Liver (tissue), 9 donors: Measurements from ENCODE around the gene RBMS2. TPM values are rescaled to one million over a fixed set of nuclear protein-coding genes. Genes with fewer than 3 reads are reported as not detected.

Source experiments
- DNase-seq: peaks from one replicate; pipeline ENCODE4 v3.0.0-alpha.2; 2017; ENCODE audit warnings: low spot score
- H3K27ac ChIP-seq, 2 donors: one replicate each; pipeline ENCODE4 v1.7.0; 2013; ENCODE audit warnings: inconsistent platforms in 2 of 2, low read length in 2 of 2, control low read depth in 1 of 2, low read depth in 1 of 2, mild to moderate bottlenecking in 1 of 2
- H3K27me3 ChIP-seq, 4 donors: one replicate each; pipeline versions ENCODE4 v1.6.1 to v1.7.0; 2013; ENCODE audit warnings: low read length in 3 of 4, inconsistent platforms in 1 of 4, mild to moderate bottlenecking in 1 of 4, moderate library complexity in 1 of 4; ENCODE audit not compliant: control insufficient read depth in 4 of 4, insufficient read depth in 4 of 4
- H3K36me3 ChIP-seq, 4 donors: one replicate each; pipeline versions ENCODE4 v1.6.1 to v1.7.0; 2013; ENCODE audit warnings: low read length in 3 of 4, mild to moderate bottlenecking in 3 of 4, low read depth in 1 of 4, moderate library complexity in 1 of 4; ENCODE audit not compliant: control insufficient read depth in 4 of 4, insufficient read depth in 3 of 4
- H3K4me1 ChIP-seq, 4 donors: one replicate each; pipeline versions ENCODE4 v1.6.1 to v1.7.0; 2013; ENCODE audit warnings: low read length in 3 of 4, mild to moderate bottlenecking in 3 of 4, moderate library complexity in 1 of 4; ENCODE audit not compliant: control insufficient read depth in 4 of 4, insufficient read depth in 4 of 4
- H3K4me3 ChIP-seq, 3 donors: one replicate each; pipeline versions ENCODE4 v1.6.1 to v1.7.0; 2013; ENCODE audit warnings: low read length in 3 of 3, control low read depth in 1 of 3, low read depth in 1 of 3, mild to moderate bottlenecking in 1 of 3
- H3K9ac ChIP-seq, 2 donors: one replicate each; pipeline ENCODE4 v1.7.0; 2013; ENCODE audit warnings: low read length in 2 of 2, mild to moderate bottlenecking in 2 of 2, moderate library complexity in 2 of 2, control low read depth in 1 of 2, low read depth in 1 of 2
- H3K9me3 ChIP-seq, 4 donors: one replicate each; pipeline versions ENCODE4 v1.6.1 to v1.7.0; 2013; ENCODE audit warnings: low read length in 3 of 4; ENCODE audit not compliant: control insufficient read depth in 4 of 4
- EGR1 ChIP-seq, 2 donors: IDR thresholded peaks; 2 replicates each; pipeline ENCODE4 v1.6.1; 2016 to 2018; ENCODE audit warnings: antibody characterized with exemption in 2 of 2, low read depth in 2 of 2
- FOXA1 ChIP-seq: IDR thresholded peaks from 2 replicates; pipeline ENCODE4 v1.6.1; 2016; ENCODE audit warnings: antibody characterized with exemption
- FOXA2 ChIP-seq: IDR thresholded peaks from 2 replicates; pipeline ENCODE4 v1.6.1; 2016; ENCODE audit warnings: antibody characterized with exemption
- GABPA ChIP-seq, 2 donors: IDR thresholded peaks in 1 of 2; conservative IDR thresholded peaks in 1 of 2; 2 replicates each; pipeline ENCODE4 v1.6.1; 2016; ENCODE audit warnings: antibody characterized with exemption in 2 of 2, mild to moderate bottlenecking in 1 of 2, moderate library complexity in 1 of 2
- HNF4A ChIP-seq, 2 donors: conservative IDR thresholded peaks; 2 replicates each; pipeline ENCODE4 v1.6.1; 2016; ENCODE audit warnings: antibody characterized with exemption in 2 of 2, mild to moderate bottlenecking in 2 of 2
- HNF4G ChIP-seq: IDR thresholded peaks from 2 replicates; pipeline ENCODE4 v1.6.1; 2016; ENCODE audit warnings: antibody characterized with exemption
- JUND ChIP-seq, 2 donors: IDR thresholded peaks; 2 replicates each; pipeline ENCODE4 v1.6.1; 2016; ENCODE audit warnings: antibody characterized with exemption in 2 of 2
- NR2F2 ChIP-seq: IDR thresholded peaks from 2 replicates; pipeline ENCODE4 v1.6.1; 2016; ENCODE audit warnings: antibody characterized with exemption
- RAD21 ChIP-seq, 2 donors: IDR thresholded peaks; 2 replicates each; pipeline ENCODE4 v1.6.1; 2016; ENCODE audit warnings: antibody characterized with exemption in 2 of 2, mild to moderate bottlenecking in 2 of 2
- RXRA ChIP-seq, 2 donors: IDR thresholded peaks; 2 replicates each; pipeline ENCODE4 v1.6.1; 2017 to 2018; ENCODE audit warnings: antibody characterized with exemption in 2 of 2, mild to moderate bottlenecking in 1 of 2
- SP1 ChIP-seq: IDR thresholded peaks from 2 replicates; pipeline ENCODE4 v1.6.1; 2018; ENCODE audit warnings: antibody characterized with exemption, mild to moderate bottlenecking
- TAF1 ChIP-seq: conservative IDR thresholded peaks from 2 replicates; pipeline ENCODE4 v1.6.1; 2016; ENCODE audit warnings: antibody characterized with exemption, mild to moderate bottlenecking
- YY1 ChIP-seq: IDR thresholded peaks from 2 replicates; pipeline ENCODE4 v1.6.1; 2016; ENCODE audit warnings: antibody characterized with exemption, mild to moderate bottlenecking
- WGBS: extraction: QIAGEN DNeasy Blood & Tissue Kit; methylation state at CpG from one replicate; pipeline ENCODE4 v1.1.7; 2013; 5-methylcytosine and 5-hydroxymethylcytosine counted together
- polyA plus RNA-seq, 2 donors: library from polyadenylated mRNA; stranded (reverse) in 1 of 2; unstranded in 1 of 2; fragments of 200-250 nt in 1 of 2; fragments of >200 nt in 1 of 2; fragmentation: Nextera tagmentation in 1 of 2; extraction: Ambion mirVana in 1 of 2; gene quantifications; one replicate each; pipeline versions ENCODE4 v1.2.1 to v1.2.3, GENCODE V29; 2013 to 2015
- total RNA-seq, 2 donors: library from RNA; depleted of rRNA; stranded (reverse); fragments of >200 nt; gene quantifications; one replicate each; pipeline ENCODE4 v1.2.3, GENCODE V29; 2014
- TF ChIP-seq, protein P1 (sequence below): IDR thresholded peaks from 2 replicates; pipeline ENCODE4 v1.6.1; 2016; ENCODE audit warnings: antibody characterized with exemption
- TF ChIP-seq, protein P2 (sequence below): IDR thresholded peaks from 2 replicates; pipeline ENCODE4 v1.6.1; 2016; ENCODE audit warnings: antibody characterized with exemption
- TF ChIP-seq, protein P3 (sequence below): IDR thresholded peaks from 2 replicates; pipeline ENCODE4 v1.6.1; 2016; ENCODE audit warnings: antibody characterized with exemption, mild to moderate bottlenecking
- TF ChIP-seq, protein P4 (sequence below): IDR thresholded peaks from 2 replicates; pipeline ENCODE4 v1.6.1; 2016; ENCODE audit warnings: antibody characterized with exemption
- TF ChIP-seq, protein P5 (sequence below): fragments of 150-350 bp; IDR thresholded peaks from 2 replicates; pipeline ENCODE4 v1.5.1; 2017; ENCODE audit warnings: improper control_type of control experiment, low read depth, low read length; ENCODE audit not compliant: missing input control
- donor health status: healthy.
- donor health status: healthy.
- donor health status: healthy.
- donor health status: healthy.
- donor health status: healthy.

RBMS2 gene
- total and polyA plus RNA-seq, 4 donors: 1.2 to 3.8 (median 1.8) TPM

DNA sequence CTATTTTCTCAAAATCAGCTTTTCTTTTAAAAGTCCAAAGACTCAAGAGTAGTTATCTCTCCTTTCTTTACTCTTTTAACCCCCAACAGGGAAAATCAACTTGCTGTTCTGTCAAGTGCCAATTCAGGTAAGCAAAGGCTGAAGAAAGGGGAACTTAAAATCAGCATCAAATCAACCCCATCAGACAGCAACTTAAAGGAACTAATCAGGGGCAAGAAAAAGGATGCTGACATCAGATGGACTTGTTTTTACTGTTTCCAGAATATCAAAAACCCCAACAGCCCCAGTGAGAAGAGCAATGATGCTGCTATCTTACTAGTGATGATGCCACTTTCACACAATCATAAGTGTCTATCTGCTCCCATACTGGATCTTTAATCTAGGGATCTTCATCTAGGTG lies 105.1 kb downstream of the RBMS2 start:
- H3K4me1 ChIP-seq: peaks cover 5 to 39% (median 30%) of the 10 kb centered on the region in 4 donors
- TF ChIP-seq RAD21 (IDR thresholded peaks at IDR 0.05) (no peak), NR2F2 (no peak), JUND (IDR thresholded peaks at IDR 0.05) (no peak), TAF1 (no peak), YY1 (no peak), EGR1 (IDR thresholded peaks at IDR 0.05; ENCODE audit: low read depth in 2 of 2) (no peak), FOXA1 (no peak), HNF4A (conservative IDR thresholded peaks at IDR 0.05) (no peak), RXRA (IDR thresholded peaks at IDR 0.05) (no peak)
- TF ChIP-seq, protein P1, sequence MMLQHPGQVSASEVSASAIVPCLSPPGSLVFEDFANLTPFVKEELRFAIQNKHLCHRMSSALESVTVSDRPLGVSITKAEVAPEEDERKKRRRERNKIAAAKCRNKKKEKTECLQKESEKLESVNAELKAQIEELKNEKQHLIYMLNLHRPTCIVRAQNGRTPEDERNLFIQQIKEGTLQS: no peak
- TF ChIP-seq, protein P2, sequence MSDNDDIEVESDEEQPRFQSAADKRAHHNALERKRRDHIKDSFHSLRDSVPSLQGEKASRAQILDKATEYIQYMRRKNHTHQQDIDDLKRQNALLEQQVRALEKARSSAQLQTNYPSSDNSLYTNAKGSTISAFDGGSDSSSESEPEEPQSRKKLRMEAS: no peak
- no peak overlapping the region for H3K4me3 ChIP-seq
- H3K27ac ChIP-seq: no peak overlapping the region
- H3K9me3 ChIP-seq: no peaks in the 10 kb centered on the region
- no peaks in the 10 kb centered on the region for H3K27me3 ChIP-seq
- peaks cover 0 to 7% (median 0%) of the 10 kb centered on the region in 4 donors for H3K36me3 ChIP-seq
- no peak for DNase-seq
- no peak overlapping the region for H3K9ac ChIP-seq

DNA sequence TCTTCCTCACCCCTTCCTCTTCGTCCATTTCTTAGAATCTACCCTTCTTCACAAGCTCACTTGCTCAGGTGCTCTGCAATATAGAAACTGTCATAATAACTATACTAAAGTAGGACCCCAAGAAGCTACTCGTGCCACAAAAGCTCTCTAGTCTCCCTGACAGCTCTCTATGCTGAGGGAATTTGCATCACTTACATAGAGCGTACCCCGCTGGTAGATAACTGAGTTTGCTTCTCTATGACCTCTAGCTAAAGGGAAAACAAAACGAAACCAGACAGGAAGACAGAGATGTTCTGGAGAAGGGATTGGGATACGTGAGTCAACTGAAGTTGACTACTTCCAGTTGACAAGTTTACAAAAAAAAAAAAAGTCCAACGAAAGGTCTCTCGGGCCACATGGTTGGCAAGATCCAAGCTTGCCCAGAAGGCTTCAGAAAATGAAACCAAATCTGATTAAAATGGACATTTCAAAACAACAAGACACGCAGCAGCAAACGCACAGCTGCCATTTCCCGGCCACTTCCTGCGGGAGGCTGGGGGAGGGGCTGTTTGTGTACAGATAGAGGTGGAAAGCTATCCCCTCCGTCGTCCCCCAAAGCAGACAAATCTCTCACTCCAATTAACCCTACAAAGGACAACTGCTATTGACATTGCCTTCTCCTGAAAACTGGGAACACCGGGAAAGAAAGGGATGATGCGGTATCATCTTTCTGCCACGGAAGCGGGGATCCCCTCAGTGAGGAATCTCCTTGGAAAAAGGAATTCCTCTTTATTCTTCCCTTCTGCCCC lies 107.2 kb downstream of the RBMS2 start:
- WGBS: under 1% methylated on average over 18 of the region's 18 CpGs
- TF ChIP-seq, protein P1: no peak
- TF ChIP-seq TAF1 (no peak), RAD21 (IDR thresholded peaks at IDR 0.05) (no peak), FOXA1 (no peak), SP1 (peak; percentile 56), FOXA2 (no peak), GABPA (IDR thresholded peaks at IDR 0.05 in 1 of 2, conservative IDR thresholded peaks at IDR 0.05 in 1 of 2) (peak in 1 of 2 donors; percentile 50), RXRA (IDR thresholded peaks at IDR 0.05) (no peak), JUND (IDR thresholded peaks at IDR 0.05) (no peak), HNF4A (conservative IDR thresholded peaks at IDR 0.05) (peak in 1 of 2 donors; percentile 7), EGR1 (IDR thresholded peaks at IDR 0.05; ENCODE audit: low read depth in 2 of 2) (peak in 1 of 2 donors; percentile 46), NR2F2 (no peak), HNF4G (no peak), YY1 (peak; percentile 96)
- TF ChIP-seq, protein P2: peak; percentile 86
- TF ChIP-seq, protein P3, sequence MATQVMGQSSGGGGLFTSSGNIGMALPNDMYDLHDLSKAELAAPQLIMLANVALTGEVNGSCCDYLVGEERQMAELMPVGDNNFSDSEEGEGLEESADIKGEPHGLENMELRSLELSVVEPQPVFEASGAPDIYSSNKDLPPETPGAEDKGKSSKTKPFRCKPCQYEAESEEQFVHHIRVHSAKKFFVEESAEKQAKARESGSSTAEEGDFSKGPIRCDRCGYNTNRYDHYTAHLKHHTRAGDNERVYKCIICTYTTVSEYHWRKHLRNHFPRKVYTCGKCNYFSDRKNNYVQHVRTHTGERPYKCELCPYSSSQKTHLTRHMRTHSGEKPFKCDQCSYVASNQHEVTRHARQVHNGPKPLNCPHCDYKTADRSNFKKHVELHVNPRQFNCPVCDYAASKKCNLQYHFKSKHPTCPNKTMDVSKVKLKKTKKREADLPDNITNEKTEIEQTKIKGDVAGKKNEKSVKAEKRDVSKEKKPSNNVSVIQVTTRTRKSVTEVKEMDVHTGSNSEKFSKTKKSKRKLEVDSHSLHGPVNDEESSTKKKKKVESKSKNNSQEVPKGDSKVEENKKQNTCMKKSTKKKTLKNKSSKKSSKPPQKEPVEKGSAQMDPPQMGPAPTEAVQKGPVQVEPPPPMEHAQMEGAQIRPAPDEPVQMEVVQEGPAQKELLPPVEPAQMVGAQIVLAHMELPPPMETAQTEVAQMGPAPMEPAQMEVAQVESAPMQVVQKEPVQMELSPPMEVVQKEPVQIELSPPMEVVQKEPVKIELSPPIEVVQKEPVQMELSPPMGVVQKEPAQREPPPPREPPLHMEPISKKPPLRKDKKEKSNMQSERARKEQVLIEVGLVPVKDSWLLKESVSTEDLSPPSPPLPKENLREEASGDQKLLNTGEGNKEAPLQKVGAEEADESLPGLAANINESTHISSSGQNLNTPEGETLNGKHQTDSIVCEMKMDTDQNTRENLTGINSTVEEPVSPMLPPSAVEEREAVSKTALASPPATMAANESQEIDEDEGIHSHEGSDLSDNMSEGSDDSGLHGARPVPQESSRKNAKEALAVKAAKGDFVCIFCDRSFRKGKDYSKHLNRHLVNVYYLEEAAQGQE: no peak
- TF ChIP-seq, protein P4, sequence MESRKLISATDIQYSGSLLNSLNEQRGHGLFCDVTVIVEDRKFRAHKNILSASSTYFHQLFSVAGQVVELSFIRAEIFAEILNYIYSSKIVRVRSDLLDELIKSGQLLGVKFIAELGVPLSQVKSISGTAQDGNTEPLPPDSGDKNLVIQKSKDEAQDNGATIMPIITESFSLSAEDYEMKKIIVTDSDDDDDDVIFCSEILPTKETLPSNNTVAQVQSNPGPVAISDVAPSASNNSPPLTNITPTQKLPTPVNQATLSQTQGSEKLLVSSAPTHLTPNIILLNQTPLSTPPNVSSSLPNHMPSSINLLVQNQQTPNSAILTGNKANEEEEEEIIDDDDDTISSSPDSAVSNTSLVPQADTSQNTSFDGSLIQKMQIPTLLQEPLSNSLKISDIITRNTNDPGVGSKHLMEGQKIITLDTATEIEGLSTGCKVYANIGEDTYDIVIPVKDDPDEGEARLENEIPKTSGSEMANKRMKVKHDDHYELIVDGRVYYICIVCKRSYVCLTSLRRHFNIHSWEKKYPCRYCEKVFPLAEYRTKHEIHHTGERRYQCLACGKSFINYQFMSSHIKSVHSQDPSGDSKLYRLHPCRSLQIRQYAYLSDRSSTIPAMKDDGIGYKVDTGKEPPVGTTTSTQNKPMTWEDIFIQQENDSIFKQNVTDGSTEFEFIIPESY: peak; percentile 51
- TF ChIP-seq, protein P5, sequence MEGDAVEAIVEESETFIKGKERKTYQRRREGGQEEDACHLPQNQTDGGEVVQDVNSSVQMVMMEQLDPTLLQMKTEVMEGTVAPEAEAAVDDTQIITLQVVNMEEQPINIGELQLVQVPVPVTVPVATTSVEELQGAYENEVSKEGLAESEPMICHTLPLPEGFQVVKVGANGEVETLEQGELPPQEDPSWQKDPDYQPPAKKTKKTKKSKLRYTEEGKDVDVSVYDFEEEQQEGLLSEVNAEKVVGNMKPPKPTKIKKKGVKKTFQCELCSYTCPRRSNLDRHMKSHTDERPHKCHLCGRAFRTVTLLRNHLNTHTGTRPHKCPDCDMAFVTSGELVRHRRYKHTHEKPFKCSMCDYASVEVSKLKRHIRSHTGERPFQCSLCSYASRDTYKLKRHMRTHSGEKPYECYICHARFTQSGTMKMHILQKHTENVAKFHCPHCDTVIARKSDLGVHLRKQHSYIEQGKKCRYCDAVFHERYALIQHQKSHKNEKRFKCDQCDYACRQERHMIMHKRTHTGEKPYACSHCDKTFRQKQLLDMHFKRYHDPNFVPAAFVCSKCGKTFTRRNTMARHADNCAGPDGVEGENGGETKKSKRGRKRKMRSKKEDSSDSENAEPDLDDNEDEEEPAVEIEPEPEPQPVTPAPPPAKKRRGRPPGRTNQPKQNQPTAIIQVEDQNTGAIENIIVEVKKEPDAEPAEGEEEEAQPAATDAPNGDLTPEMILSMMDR: no peak
- peak; percentile 64 for DNase-seq
- Histone ChIP-seq H3K27ac (peak overlapping the region; percentile 94 to 99), H3K4me1 (peaks cover 15 to 56% (median 46%) of the 10 kb centered on the region in 4 donors), H3K9me3 (no peaks in the 10 kb centered on the region), H3K9ac (peak overlapping the region; percentile 94), H3K36me3 (peaks cover 0 to 7% (median 0%) of the 10 kb centered on the region in 4 donors), H3K27me3 (no peaks in the 10 kb centered on the region), H3K4me3 (peak overlapping the region; percentile 79 to 99 (median 89))
